GM12875 (cell line): ENCODE results near the gene TMEM236.

ENCODE experiments used
- H3K4me3 ChIP-seq: one replicate; pipeline ENCODE4 v1.5.1; 2011; ENCODE audit warnings: low read depth, low read length, control low read depth
- TF ChIP-seq, protein P1 (sequence below): IDR thresholded peaks from 2 replicates; pipeline ENCODE4 v1.5.1; 2011; ENCODE audit warnings: low read depth, mild to moderate bottlenecking, control low read depth, inconsistent platforms, low read length, moderate library complexity, borderline replicate concordance; ENCODE audit not compliant: insufficient read depth

Gene TMEM236

DNA sequence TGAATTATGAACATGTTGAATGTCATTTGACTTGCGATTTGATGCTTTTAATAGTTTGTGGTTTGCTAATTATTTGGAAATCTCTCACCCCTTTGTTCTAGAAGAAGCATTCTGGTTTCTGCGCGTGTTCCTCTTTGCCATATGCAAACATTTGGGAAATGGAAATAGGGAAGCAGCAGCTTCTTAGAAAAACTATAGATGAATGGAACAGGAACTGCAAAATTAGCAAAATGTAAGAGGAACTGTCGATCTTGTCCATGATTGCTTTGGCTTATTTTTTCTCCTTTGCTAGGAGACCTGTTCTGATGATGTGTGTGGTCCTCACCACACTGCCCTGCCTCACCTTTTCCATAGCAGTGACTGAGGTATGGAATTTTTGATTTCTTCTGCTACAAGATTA, 19.0 kb downstream of the TMEM236 start:
- TF ChIP-seq, protein P1, sequence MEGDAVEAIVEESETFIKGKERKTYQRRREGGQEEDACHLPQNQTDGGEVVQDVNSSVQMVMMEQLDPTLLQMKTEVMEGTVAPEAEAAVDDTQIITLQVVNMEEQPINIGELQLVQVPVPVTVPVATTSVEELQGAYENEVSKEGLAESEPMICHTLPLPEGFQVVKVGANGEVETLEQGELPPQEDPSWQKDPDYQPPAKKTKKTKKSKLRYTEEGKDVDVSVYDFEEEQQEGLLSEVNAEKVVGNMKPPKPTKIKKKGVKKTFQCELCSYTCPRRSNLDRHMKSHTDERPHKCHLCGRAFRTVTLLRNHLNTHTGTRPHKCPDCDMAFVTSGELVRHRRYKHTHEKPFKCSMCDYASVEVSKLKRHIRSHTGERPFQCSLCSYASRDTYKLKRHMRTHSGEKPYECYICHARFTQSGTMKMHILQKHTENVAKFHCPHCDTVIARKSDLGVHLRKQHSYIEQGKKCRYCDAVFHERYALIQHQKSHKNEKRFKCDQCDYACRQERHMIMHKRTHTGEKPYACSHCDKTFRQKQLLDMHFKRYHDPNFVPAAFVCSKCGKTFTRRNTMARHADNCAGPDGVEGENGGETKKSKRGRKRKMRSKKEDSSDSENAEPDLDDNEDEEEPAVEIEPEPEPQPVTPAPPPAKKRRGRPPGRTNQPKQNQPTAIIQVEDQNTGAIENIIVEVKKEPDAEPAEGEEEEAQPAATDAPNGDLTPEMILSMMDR = no peak
- no peak overlapping the region for H3K4me3 ChIP-seq

DNA sequence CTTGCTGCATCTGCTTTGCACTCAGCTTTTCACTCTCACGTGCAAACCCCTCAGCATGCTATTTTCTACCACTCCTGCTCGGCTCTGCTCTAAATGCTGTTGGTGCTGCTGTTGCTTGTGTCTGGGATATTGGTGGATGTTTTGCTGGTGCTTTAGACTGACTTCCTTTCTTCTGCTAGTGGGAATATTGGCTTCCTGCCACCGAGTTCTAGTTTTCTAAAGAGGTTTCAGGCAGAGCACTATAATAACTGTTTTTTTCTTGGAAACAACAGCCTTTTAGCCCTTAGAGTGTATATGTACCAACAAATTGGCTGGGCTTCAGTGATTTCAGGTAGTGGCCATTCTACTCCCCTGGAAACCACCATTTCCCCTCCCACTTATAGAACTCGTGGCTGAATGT, 27.8 kb downstream of the TMEM236 start:
- no peak overlapping the region for H3K4me3 ChIP-seq
- TF ChIP-seq, protein P1 = no peak

DNA sequence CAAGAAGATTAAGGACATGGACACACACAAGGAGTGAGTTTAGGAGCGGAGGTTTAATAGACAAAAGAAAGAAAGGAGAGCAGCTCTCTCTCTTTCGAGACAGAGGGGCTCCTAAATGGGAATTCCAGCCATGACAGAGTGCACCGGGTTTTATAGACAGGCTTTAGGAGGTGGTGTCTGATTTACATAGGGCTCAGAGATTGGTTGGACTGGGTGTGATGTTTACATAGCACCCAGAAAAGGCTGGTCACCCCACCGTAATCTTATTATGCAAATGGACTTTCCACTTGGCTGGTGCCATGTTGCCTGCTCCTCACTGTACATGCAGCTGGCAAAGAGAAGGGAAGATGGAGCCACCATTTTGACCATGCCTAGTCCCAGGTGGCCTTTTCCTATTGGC, 28.7 kb downstream of the TMEM236 start:
- TF ChIP-seq, protein P1 = no peak
- no peak overlapping the region for H3K4me3 ChIP-seq

DNA sequence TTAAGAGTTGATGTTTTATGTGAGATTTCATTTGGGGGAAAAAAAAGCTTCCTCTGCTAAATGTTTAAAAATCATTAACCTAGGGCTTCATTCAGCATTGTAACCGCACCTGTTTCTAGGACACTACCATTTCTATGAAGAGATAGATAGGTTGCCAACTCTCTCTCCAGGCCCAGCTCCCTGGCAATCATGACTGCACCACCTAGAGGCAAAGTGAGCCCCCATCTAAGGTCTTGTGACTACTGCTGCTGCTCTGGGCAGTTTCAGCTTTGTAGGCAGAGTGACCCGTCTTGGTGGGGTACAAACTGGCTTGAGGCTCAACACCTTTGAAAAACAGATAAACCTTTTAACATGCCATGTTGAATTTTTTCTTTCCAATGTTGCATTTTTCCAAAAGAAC, 29.9 kb downstream of the TMEM236 start:
- no peak overlapping the region for H3K4me3 ChIP-seq
- TF ChIP-seq, protein P1 = no peak

DNA sequence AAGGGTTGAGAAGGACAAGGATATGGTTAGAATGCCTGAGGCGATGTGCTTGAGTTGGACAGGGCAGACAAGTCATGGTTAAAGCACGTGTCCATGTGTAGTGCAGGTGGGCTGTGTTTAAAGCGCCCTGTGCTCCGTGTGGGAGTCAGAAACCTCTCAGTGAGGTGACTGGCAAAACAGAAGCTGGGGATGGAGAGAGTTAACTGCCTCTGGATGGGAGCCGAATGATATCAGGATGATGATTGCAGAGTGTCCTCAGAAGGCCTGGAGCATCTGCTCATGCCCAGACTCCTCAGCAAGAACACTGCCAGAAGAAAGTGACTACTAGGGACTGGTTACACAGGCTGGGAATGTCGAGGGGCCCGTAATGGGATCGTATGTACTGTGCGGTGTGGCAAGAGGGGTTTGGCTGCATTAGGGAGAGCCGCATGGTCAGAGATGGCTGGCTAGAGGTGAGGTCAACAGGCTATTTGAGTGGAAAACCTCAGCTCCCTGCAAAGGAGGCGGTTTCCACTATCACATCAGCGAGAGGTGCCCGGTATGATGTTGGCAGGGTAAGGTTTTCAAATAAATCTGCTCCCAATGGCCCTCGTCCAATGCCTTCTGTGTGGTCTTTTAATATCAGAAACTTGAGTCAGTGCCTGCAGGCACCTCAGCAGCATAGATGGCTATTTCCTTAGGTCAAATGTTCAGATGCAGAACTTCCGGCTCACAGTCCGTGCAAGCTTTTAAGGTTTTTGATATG, 31.1 kb downstream of the TMEM236 start:
- TF ChIP-seq, protein P1 = no peak
- no peak overlapping the region for H3K4me3 ChIP-seq

DNA sequence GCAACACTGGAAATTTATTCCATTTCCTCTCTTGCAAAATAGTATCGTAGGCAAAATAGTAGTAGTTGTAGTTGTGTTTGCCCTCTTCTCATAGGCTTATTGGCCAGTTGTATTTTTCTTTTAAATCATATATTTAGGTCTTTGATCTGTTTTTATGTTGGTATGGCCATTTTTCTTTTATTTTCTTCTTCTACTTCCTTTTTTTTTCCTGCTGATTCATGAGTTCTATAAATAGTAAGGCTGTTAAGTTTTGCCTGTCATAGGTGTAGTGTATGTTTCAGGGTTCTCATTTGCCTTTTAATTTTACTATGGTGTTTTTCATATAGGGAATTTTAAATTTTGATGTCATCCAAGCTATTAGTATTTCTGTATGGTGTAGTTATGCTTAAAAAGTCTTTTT, 31.8 kb downstream of the TMEM236 start:
- TF ChIP-seq, protein P1 = no peak
- no peak overlapping the region for H3K4me3 ChIP-seq

DNA sequence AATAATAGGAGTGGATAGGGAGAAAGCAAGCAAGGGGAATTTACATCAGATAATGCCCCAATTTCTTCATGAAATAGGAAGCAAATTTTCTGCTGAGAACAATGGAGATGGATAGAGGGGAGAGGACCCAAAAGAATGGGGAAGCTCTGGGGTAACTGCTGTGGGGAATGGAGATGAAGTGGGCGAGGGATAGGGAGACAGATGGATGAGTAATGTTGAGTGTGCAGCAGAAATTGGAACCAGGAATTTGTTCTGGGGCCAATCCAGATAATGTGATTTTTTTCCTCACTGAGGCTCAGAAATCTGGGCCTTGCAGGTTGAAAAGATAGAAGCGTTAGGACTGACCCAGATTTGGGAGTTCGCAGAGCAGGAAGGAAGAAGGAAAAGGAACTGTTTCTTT, 32.7 kb downstream of the TMEM236 start:
- TF ChIP-seq, protein P1 = no peak
- H3K4me3 ChIP-seq = no peak overlapping the region
